NCI-H748 (cell line): ENCODE data around the gene CDSN.

Experiments
- DNase-seq: peaks from one replicate; lab custom pipeline; 2025; ENCODE audit not compliant: unreplicated experiment; lab: John Stamatoyannopoulos, UW

The CDSN gene

GRCh38 chr6:31149827-31150447 lies 29.7 kb upstream of the CDSN start:
- DNase-seq: peak; percentile 30

- DNase-seq: no peak
Measured at GRCh38 chr6:31145386-31145785, 25.1 kb upstream of the CDSN start.

DNA sequence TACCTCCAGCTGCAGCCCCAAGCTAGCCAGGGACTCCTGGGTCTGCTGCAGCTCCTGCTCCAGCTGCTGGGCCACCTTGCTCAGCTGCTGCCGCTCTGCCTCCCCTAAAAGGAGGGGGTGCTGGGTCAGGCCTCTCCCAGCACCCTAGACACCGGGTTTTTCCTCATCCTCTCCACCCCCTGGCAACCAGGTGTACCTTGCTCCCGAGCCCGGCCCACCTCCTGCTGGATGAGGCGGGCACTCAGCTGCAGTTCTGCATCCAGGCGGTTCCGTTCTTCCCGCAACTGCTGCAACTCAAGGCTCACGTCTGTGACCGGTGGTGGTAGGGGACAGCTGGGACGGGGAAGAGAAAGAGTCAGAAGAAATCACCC lies 24.7 kb upstream of the CDSN start:
- DNase-seq: no peak

DNA sequence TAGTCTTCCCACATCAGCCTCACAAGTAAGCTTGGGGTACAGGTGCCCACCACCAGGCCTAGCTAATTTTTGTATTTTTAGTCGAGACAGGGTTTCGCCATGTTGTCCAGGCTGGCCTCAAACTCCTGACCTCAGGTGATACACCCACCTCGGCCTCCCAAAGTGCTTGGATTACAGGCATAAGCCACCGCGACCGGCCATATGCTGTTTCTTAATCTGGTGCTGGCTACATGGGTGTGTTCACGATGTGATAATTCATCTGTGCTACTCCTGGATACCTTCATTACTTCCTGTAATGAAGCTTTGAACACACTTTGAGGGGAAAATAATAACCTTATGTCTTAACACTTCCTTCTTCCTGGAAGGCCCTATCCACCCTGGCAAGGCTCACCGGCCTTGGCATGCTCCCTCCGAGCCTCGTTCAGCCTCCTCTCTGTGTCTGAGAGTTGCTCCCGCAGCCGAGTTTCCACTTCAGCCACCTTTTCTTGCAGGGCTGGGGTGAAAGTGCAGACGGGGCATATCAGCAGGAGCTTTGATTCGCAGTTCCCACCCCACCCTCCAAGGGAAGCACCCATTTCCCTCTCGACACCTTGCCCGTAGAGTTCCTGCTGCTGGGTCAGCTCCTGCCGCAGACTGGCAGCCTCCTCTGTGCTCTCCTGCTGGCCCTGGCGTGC lies 24.2 kb upstream of the CDSN start:
- DNase-seq: no peak

GRCh38 chr6:31143148-31143547 lies 22.9 kb upstream of the CDSN start:
- DNase-seq: no peak

DNA sequence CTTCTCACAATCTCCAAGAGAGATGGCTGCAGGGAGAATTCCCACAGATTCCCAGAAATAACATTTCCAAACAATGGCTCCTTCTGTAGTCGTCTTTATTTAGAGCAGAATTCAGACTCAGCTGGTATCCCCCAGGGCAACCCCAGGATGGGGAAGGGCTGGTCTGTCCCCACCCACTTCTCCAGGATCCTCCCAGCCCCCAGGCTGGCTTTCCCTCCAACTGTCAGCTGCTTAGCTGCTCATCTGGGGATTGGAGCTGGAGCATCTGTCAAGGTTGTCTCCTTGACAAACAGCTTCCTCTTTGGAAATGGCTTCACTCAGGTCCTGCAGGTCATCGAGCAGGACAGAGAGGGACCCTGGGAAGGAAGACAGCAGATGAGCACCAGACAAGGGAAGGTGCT lies 22.1 kb upstream of the CDSN start:
- no peak for DNase-seq

- DNase-seq: no peak
Measured at GRCh38 chr6:31140643-31141042, 20.4 kb upstream of the CDSN start.

GRCh38 chr6:31139599-31139998 lies 19.4 kb upstream of the CDSN start:
- no peak for DNase-seq

DNA sequence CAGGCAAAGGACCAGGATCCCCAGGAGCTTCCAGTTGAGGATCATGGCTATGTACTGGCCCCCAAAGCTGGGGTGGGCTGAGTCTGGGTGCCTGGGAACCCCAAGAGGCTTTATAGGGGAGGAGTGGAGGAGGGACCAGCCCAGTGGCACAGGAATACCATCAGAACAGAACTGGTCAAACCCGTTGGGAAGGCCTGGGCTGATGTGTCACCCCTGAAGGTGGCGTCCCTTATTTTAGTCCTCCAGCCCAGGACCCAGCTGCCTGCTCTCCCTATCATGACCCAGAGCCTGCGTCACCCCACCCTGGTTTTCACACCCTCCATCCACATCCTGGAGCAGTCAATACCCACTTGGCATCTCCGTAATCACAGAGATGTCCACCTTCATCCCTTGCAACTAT lies 18.7 kb upstream of the CDSN start, which contains the start of gene PSORS1C2:
Gene PSORS1C2 (minus strand): TSS at position 85 of the 400 bp plus-strand sequence. CDS start 40 bp downstream, at position 45.
- no peak for DNase-seq

DNA sequence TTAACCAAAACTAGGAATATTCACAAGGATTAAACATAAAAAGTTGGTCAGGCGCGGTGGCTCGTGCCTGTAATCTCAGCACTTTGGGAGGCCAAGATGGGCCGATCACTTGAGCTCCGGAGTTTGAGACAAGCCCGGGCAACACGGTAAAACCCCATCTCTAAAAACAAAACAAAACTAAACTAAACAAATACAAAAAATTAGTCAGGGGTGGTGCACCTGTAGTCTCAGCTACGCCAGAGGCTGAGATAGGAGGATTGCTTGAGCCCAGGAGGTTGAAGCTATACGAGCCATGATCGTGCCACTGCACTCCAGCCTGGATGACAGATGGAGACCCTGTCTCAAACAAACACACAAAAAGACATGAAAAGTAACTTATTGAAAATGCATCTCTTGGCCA lies 15.5 kb upstream of the CDSN start:
- no peak for DNase-seq

DNA sequence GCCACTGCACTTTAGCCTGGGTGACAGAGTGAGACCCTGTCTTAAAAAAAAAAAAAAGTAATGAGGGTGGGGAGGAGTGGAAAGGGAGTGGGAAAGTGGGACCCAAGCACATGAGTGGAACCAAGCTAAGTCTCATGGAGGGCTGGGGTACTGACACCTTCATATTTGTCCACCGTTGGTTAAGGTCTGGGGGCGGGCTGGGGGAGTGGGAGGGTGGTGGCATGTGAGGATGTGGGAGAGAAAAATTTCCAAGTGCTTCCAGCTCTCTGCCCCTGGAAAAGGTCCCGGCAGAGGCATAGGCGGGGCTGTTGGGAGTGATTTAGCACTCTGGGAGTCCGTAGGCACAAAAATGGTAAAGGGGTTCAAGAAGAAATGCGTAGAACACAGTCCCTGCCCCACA lies 12.6 kb upstream of the CDSN start:
- DNase-seq: no peak

DNA sequence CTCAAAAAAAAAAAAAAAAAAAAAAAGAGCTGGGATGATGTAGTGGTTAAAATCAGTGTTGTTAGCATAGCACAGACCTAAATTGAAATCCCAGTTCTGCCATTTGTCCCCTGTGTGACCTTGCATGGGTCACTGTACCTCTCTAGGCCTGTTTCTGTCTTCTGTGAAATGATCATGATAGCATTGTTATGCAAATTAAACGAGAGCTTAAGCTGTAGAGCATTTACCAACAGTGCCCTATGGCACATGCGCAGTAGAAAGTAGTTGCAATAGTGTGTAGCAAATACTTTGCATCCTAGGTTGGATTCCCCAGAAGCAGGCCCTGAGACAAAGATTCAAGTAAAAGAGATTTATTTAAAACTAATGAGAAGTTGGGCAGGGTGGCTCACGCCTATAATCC lies 11.3 kb upstream of the CDSN start:
- DNase-seq: no peak

DNA sequence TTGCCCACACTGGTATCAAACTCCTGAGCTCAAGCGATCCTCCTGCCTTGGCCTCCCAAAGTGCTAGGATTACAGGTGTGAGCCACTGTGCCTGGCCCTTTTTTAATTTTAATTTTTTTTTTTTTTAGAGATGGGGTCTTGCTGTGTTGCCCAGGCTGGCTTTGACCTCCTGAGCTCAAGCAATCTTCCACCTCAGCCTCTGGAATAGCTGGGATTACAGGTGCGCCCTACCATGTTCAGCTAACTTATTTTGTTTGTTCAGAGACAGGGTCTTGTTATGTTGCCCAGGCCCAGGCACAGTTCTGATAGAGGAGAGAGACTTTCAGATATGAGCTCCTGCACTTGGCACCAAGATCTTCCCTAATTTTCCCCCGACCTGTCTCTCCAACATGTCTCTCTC lies 10.5 kb upstream of the CDSN start:
- DNase-seq: no peak

GRCh38 chr6:31129130-31129529 lies 8.9 kb upstream of the CDSN start:
- peak; percentile 15 for DNase-seq

GRCh38 chr6:31128093-31128676 lies 7.9 kb upstream of the CDSN start:
- DNase-seq: peak; percentile 73

GRCh38 chr6:31126396-31127175 lies 6.3 kb upstream of the CDSN start:
- no peak for DNase-seq

DNA sequence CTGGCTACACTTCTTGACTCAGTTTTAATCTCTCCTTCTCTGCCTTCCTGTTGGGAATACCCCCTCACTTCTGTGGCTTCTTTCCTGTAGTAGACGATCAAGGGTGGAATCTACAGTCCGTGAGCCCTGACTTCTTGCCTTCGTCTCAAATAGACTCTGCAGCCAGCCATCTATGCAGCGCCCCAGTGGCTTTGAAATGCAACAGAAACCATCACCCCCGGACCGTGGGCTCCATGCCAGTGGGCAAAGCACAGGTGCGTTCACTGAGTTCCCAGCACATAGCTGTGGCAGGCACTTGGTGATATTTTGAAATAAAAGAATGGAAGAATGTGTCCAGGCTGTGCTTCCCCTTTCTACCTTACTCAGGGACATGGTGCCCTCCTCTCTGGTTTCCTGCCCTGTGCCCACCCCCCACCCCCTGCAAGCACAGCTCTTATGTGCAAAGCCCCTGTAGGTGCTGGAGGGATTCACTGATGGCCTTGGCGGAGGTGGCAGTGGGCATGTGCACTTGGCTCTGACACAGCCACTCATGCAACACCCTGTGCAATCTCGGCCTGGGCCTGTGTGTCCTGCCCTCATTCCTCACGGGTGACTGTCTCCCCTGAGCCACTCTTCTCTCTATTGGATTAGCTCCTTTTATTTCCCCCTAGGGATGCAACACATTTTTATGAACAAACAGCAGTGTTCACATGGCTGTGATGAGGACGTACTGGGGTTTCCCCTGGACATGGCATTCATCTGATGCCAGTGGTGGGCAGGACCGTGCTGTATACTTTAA lies 5.5 kb upstream of the CDSN start:
- DNase-seq: no peak

DNA sequence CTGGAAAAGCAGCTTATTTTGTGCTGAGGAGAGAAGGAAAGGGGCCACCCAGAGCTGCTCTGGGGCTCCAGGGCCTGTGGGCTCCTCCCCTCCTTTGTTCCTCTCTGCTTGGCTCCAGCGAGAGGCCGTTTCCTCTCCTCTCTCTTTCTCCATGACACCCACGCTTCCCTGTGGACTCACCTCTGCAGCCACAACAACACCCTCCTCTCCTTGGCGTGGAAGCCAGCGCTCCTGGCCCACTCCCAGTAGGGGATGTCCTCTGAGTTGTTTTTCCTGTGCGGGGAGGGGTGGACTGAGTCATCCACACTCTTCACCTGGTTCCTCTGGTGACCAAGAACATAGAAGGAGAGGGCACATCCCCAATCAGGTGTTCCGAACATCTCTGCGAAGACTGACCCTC lies 4.9 kb upstream of the CDSN start:
- no peak for DNase-seq

DNA sequence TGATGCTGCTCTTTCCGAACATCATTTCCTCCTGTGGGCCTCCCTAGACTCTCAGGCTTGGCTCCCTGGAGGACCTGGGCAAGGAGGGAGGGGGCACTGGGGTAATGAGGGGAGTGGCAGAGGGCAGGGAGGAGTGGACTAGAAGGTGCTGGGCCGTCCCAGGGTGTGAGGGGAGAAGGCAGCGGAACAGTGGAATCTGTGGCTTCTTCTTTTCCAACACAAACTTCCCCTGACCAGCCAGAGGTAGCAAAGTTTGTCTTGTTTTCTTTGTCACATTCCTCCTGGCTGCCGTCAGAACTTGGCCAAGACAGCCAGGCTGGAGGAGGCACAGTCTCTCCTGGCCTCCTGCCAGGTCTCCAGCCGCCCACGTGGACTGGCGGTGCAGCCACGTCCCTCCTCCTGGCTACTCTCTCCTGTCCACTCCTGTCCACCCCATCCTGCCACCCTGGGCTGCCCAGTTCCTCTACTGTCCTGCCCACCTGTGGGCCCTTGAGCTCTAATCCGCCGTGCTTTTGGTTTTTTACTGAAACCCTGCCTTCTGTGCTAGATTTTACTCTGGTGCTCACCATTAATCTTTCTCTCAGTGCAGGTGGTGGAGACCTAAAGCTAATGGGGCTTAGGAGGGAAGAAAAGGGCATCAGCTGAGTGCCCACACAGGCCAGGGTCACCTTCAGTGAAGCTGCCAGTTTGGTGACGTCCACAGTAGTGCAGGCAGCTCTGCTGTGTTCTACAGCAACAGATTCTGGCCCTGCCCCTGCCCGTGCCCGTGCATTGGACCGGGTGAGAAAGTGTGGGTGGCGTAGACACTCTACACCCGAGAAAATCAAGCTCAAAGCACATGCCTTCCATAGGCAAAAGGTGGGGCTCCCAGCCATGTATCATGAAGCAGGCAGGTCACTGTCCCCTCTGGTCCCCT lies 2.8 kb upstream of the CDSN start:
- peak; percentile 13 for DNase-seq
